ENCODE results near the gene DNAH6. TPM values are rescaled to one million over a fixed set of nuclear protein-coding genes. Genes with fewer than 3 reads are reported as not detected.

The DNAH6 gene
- total RNA-seq, 1 experiment from 2014 or later = 1.6 TPM

GRCh38 chr2:84701880-84702279 is 185.6 kb downstream of the DNAH6 start:
- POLR2A ChIA-PET = no interaction called here

GRCh38 chr2:84702941-84703340 is 186.6 kb downstream of the DNAH6 start:
- BruUV-seq (replicated peaks) = no TSS peak
- H3K27ac ChIP-seq (ENCODE audit: low read depth, low read length) = no peak overlapping the region
- H3K9me2 ChIP-seq (ENCODE audit: insufficient read depth) = no peaks in the 10 kb centered on the region
- no peaks in the 10 kb centered on the region for H3K4me1 ChIP-seq (ENCODE audit: control insufficient read depth in 1 of 2, insufficient read depth in 2 of 2, low read length in 2 of 2)
- POLR2A ChIA-PET = no interaction called here
- ATAC-seq (no peak), DNase-seq (ENCODE audit: low read depth, low spot score) (no peak)
- H3K27me3 ChIP-seq (ENCODE audit: insufficient read depth, low read length) = no peaks in the 10 kb centered on the region
- intact Hi-C loops (cut with micrococcal nuclease) = no loop called here
- TF ChIP-seq ZNF274 (IDR thresholded peaks at IDR 0.05; ENCODE audit: low read depth, low read length) = no peak
- no peak for TF ChIP-seq JUND (IDR thresholded peaks at IDR 0.05)
- no peak for TF ChIP-seq MAX (IDR thresholded peaks at IDR 0.05)
- no peak for TF ChIP-seq ZBTB33 (IDR thresholded peaks at IDR 0.05; ENCODE audit: extremely low read depth, insufficient replicate concordance, low read length)
- TF ChIP-seq YY1 (IDR thresholded peaks at IDR 0.05; ENCODE audit: extremely low read depth, insufficient replicate concordance, low read depth, low read length) = no peak
- no peak for TF ChIP-seq RAD21 (IDR thresholded peaks at IDR 0.05; ENCODE audit: low read depth)
- TF ChIP-seq SIN3A (IDR thresholded peaks at IDR 0.05; ENCODE audit: low read depth) = no peak
- TF ChIP-seq ZFX (IDR thresholded peaks at IDR 0.05) = no peak
- no peak for TF ChIP-seq SP1 (IDR thresholded peaks at IDR 0.05; ENCODE audit: low read depth)
- TF ChIP-seq SRF (IDR thresholded peaks at IDR 0.05; ENCODE audit: low read depth) = no peak
- no peak for TF ChIP-seq CBX3 (IDR thresholded peaks at IDR 0.05; ENCODE audit: low read depth)
- RAD21 ChIA-PET (ENCODE audit: low non-redundant PET in 1 of 2, low total read pairs in 2 of 2, uncharacterized antibody in 2 of 2, unreplicated experiment in 2 of 2) = no interaction called here
- H2AFZ ChIP-seq (ENCODE audit: low read depth, low read length, poor library complexity, severe bottlenecking) = no peak overlapping the region
- no peak overlapping the region for H3K9ac ChIP-seq (ENCODE audit: low read length)
- CTCF ChIA-PET = no interaction called here
- no peaks in the 10 kb centered on the region for H4K20me1 ChIP-seq (ENCODE audit: insufficient read depth)
- no peaks in the 10 kb centered on the region for H3K36me3 ChIP-seq (ENCODE audit: control insufficient read depth in 1 of 2, insufficient read depth in 2 of 2, low read length in 2 of 2)
- H3K4me3 ChIP-seq (replicated peaks in 1 of 2; ENCODE audit: low read depth in 1 of 2, low read length in 2 of 2) = no peak overlapping the region
- no peaks in the 10 kb centered on the region for H3K79me2 ChIP-seq (ENCODE audit: insufficient read depth, low read length)
- H3K9me3 ChIP-seq (ENCODE audit: control insufficient read depth in 1 of 2, insufficient read depth in 1 of 2, low read depth in 1 of 2, low read length in 2 of 2) = peaks cover 0 to 4% of the 10 kb centered on the region in 2 experiments; a peak in 1 of 4 replicates
- no peak overlapping the region for H3K4me2 ChIP-seq (ENCODE audit: low read length)

More at GRCh38 chr2:84701880-84702279, 185.6 kb downstream of the DNAH6 start:
- ATAC-seq (no peak), DNase-seq (ENCODE audit: low read depth, low spot score) (no peak)
- H3K79me2 ChIP-seq (ENCODE audit: insufficient read depth, low read length) = no peaks in the 10 kb centered on the region
- no TSS peak for BruUV-seq (replicated peaks)
- H3K4me3 ChIP-seq (replicated peaks in 1 of 2; ENCODE audit: low read depth in 1 of 2, low read length in 2 of 2) = no peak overlapping the region
- H2AFZ ChIP-seq (ENCODE audit: low read depth, low read length, poor library complexity, severe bottlenecking) = no peak overlapping the region
- TF ChIP-seq SP1 (IDR thresholded peaks at IDR 0.05; ENCODE audit: low read depth) (no peak), SIN3A (IDR thresholded peaks at IDR 0.05; ENCODE audit: low read depth) (no peak)
- no peaks in the 10 kb centered on the region for H3K4me1 ChIP-seq (ENCODE audit: control insufficient read depth in 1 of 2, insufficient read depth in 2 of 2, low read length in 2 of 2)
- H3K36me3 ChIP-seq (ENCODE audit: control insufficient read depth in 1 of 2, insufficient read depth in 2 of 2, low read length in 2 of 2) = no peaks in the 10 kb centered on the region
- no peak overlapping the region for H3K9ac ChIP-seq (ENCODE audit: low read length)
- CTCF ChIA-PET = no interaction called here
- H3K4me2 ChIP-seq (ENCODE audit: low read length) = no peak overlapping the region
- peaks cover 0 to 4% of the 10 kb centered on the region in 2 experiments; a peak in 1 of 4 replicates for H3K9me3 ChIP-seq (ENCODE audit: control insufficient read depth in 1 of 2, insufficient read depth in 1 of 2, low read depth in 1 of 2, low read length in 2 of 2)
- RAD21 ChIA-PET (ENCODE audit: low non-redundant PET in 1 of 2, low total read pairs in 2 of 2, uncharacterized antibody in 2 of 2, unreplicated experiment in 2 of 2) = no interaction called here
- H3K27me3 ChIP-seq (ENCODE audit: insufficient read depth, low read length) = no peaks in the 10 kb centered on the region
- intact Hi-C loops (cut with micrococcal nuclease) = no loop called here
- H3K27ac ChIP-seq (ENCODE audit: low read depth, low read length) = no peak overlapping the region
- H4K20me1 ChIP-seq (ENCODE audit: insufficient read depth) = no peaks in the 10 kb centered on the region
- H3K9me2 ChIP-seq (ENCODE audit: insufficient read depth) = no peaks in the 10 kb centered on the region
